HG03520 (cell line): ENCODE results near the gene JOSD2.

ENCODE experiments used
- ATAC-seq: cut with Tn5 transposase; IDR thresholded peaks from one replicate; pipeline ENCODE4 v1.9.1; 2021; ENCODE audit warnings: mild to moderate bottlenecking, moderate library complexity; ENCODE audit not compliant: unreplicated experiment

JOSD2 gene

GRCh38 chr19:50514346-50515167, 3.6 kb upstream of the JOSD2 start:
- no peak for ATAC-seq

DNA sequence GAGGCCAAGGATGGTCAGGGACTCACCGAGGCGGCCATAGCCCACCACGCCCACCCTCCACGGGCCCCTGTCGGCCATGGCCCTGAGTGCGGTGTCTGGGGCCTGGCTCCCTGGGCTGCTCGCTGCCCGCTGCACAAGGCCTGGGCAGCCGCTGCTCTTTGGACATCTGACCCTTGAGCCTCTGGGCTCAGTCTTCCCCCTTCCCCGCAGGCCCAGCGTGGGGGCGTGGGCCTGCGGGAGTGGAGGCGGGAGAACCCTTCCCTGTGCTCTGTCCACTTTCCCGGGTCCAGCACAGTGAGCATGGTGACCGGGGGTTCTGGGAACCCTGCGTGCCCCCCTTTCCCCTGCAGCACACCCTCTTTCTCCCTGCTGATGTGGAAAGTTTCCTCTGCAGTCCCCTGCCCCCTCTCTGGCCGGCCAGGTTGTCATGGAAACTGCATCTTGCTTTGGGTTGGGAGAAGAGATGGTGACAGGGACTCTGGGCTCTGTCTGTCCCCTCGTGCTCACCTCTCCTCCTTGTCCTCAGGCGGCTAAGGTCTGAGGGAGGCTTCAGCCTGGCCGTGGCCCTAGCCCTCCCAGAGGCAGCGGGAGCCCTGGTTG, 2.9 kb upstream of the JOSD2 start, which contains the start of gene ASPDH:
Gene ASPDH, minus strand, starts transcription at position 168 of the 600 bp plus-strand sequence. Its CDS starts 90 bp downstream, at position 78.
- ATAC-seq, result no peak

GRCh38 chr19:50512999-50513745, 2.2 kb upstream of the JOSD2 start:
- no peak for ATAC-seq

- no peak for ATAC-seq
Observed at GRCh38 chr19:50512112-50512998, 1.4 kb upstream of the JOSD2 start.

GRCh38 chr19:50510700-50511068, 307 bp downstream of the JOSD2 start:
- ATAC-seq, result peak; percentile 13

GRCh38 chr19:50510121-50510670, 795 bp downstream of the JOSD2 start:
- ATAC-seq, result no peak

GRCh38 chr19:50509366-50509765, 1.6 kb downstream of the JOSD2 start:
- no peak for ATAC-seq

DNA sequence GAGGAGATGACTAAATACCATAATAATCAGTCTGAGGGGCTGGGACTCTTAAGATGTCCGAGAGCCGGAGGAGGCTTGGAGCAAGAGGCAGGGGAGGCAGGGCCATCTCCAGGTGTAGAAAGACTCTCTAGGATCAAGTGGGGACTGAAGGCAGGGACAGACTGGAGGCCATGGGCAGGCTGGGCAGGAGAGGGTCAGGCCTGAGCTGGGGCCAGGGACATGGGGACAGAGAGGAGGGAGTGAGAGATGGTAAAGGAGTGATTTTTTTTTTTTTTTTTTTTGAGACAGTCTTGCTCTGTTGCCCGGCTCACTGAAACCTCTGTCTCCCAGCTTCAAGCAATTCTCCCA, 2.2 kb downstream of the JOSD2 start:
- ATAC-seq, result no peak

- no peak for ATAC-seq
Observed at GRCh38 chr19:50507376-50507775, 3.6 kb downstream of the JOSD2 start.

- no peak for ATAC-seq
Observed at GRCh38 chr19:50506700-50507099, 4.3 kb downstream of the JOSD2 start.

- ATAC-seq, result no peak
Observed at GRCh38 chr19:50505856-50506611, 5.0 kb downstream of the JOSD2 start.

GRCh38 chr19:50501568-50502475, 9.2 kb downstream of the JOSD2 start:
- ATAC-seq, result no peak

- no peak for ATAC-seq
Observed at GRCh38 chr19:50501186-50501567, 9.8 kb downstream of the JOSD2 start.

DNA sequence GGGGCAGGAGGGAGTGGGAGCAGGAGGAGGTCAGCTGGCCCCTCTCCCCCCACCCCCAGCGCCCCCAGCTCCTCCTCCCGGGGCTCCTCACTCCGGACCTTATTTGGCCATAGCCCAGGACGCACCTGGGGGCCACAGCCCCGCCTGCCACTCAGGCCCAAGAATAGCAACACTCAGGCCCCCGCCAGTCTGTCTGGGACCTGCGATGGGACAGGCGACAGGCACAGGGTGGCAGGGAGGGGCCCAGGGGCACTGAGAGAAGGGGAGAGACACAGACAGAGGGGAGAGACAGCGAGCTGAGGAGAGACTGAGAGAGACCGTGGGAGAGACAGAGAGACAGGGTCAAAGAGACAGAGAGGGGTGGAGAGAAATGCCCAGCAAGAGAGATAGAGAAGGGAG, 10.2 kb downstream of the JOSD2 start:
- ATAC-seq, result no peak

- no peak for ATAC-seq
Observed at GRCh38 chr19:50500060-50500752, 10.8 kb downstream of the JOSD2 start.

DNA sequence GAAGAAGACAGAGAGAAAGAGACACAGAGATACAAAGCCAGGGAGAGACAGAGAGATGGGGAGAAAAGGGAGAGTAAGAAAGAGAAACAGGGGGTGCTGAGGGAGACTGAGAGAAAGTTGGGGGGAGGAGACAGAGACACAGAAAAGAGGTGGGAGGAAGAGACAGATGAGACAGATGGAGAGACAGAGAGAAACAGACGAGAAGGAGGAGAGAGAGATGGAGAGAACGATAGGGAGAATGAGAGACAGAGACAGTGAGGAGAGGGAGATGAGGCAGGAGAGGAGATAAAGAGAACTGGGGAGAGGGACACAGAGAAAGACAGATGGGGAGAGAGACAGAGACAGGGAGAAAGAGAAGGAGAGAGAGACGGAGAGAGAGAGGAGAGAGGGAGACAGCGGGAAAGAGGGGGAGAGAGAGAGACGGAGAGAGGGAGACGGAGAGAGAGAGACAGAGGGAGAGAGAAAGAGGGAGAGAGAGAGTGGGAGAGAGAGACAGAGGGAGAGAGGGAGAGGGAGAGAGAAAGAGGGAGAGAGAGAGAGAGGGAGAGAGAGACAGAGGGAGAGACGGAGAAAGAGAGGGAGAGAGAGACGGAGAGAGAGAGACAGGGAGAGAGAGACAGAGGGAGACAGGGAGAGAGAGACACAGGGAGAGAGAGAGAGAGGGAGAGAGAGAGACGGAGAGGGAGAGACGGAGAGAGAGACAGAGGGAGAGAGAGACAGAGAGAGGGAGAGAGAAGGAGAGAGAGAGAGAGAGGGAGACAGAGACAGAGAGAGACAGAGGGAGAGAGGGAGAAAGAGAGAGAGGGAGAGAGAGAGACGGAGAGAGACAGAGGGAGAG, 12.6 kb downstream of the JOSD2 start:
- ATAC-seq, result no peak

DNA sequence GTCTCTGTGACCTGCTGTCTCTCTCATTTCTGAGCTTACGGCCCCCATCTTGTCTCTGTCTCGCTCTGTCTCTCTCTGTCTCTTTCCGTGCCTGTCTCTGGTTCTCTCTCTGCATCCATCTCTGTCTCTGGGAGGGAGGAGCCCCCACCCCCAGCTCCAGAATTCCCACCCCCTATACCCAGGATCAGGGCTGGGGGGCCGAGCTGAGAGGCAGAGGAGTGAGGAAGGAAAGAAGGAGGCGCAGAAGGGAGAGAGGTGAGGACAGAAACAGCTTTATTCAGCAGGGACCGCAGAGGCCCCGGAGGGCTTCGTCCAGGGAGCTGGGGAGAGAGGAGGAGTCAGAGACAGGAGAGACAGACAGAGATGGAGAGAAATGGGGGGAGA, 14.0 kb downstream of the JOSD2 start:
- ATAC-seq, result no peak
